ENCODE data around the gene SNX14. TPM values are rescaled to one million over a fixed set of nuclear protein-coding genes. Genes with fewer than 3 reads are reported as not detected.

The SNX14 gene
- total RNA-seq, 2 donors from 2014 or later = 40.7 to 67.2 TPM

- H3K27ac ChIP-seq = no peak overlapping the region
- DNase-seq (ENCODE audit: low spot score) = no peak
- no peaks in the 10 kb centered on the region for H3K9me3 ChIP-seq
- TF ChIP-seq POLR2AphosphoS5 (IDR thresholded peaks at IDR 0.05) (no peak), POLR2A (IDR thresholded peaks at IDR 0.05) (no peak), CTCF (IDR thresholded peaks at IDR 0.05) (no peak)
- WGBS = 73% methylated on average over 2 of the region's 2 CpGs
- H3K4me1 ChIP-seq (replicated peaks) = no peaks in the 10 kb centered on the region
- no peak overlapping the region for H3K4me3 ChIP-seq
- no peaks in the 10 kb centered on the region for H3K27me3 ChIP-seq (replicated peaks; ENCODE audit: insufficient read depth)
- H3K36me3 ChIP-seq = no peaks in the 10 kb centered on the region
- intact Hi-C loops (cut with DNase I) = no loop called here
Observed at GRCh38 chr6:85469276-85470022, 124.2 kb downstream of the SNX14 start.

GRCh38 chr6:85468326-85468725 lies 125.3 kb downstream of the SNX14 start:
- H3K4me1 ChIP-seq (replicated peaks) = no peaks in the 10 kb centered on the region
- no peak overlapping the region for H3K4me3 ChIP-seq
- H3K9me3 ChIP-seq = no peaks in the 10 kb centered on the region
- no peaks in the 10 kb centered on the region for H3K27me3 ChIP-seq (replicated peaks; ENCODE audit: insufficient read depth)
- DNase-seq (ENCODE audit: low spot score) = no peak
- no peak overlapping the region for H3K27ac ChIP-seq
- no peak for TF ChIP-seq CTCF (IDR thresholded peaks at IDR 0.05)
- TF ChIP-seq POLR2A (IDR thresholded peaks at IDR 0.05) = no peak
- TF ChIP-seq POLR2AphosphoS5 (IDR thresholded peaks at IDR 0.05) = no peak
- H3K36me3 ChIP-seq = no peaks in the 10 kb centered on the region
- intact Hi-C loops (cut with DNase I) = no loop called here

- TF ChIP-seq POLR2AphosphoS5 (IDR thresholded peaks at IDR 0.05) (no peak), POLR2A (IDR thresholded peaks at IDR 0.05) (no peak), CTCF (IDR thresholded peaks at IDR 0.05) (no peak)
- no peak for DNase-seq (ENCODE audit: low spot score)
- no peaks in the 10 kb centered on the region for H3K9me3 ChIP-seq
- H3K4me3 ChIP-seq = no peak overlapping the region
- H3K36me3 ChIP-seq = no peaks in the 10 kb centered on the region
- whole genome bisulfite sequencing = 82% methylated on average over 2 of the region's 2 CpGs
- intact Hi-C loops (cut with DNase I) = no loop called here
- no peak overlapping the region for H3K27ac ChIP-seq
- no peaks in the 10 kb centered on the region for H3K4me1 ChIP-seq (replicated peaks)
- no peaks in the 10 kb centered on the region for H3K27me3 ChIP-seq (replicated peaks; ENCODE audit: insufficient read depth)
Observed at GRCh38 chr6:85465762-85466161, 127.9 kb downstream of the SNX14 start.

GRCh38 chr6:85464722-85465150 lies 128.9 kb downstream of the SNX14 start:
- DNase-seq (ENCODE audit: low spot score) = no peak

GRCh38 chr6:85464260-85464644 lies 129.4 kb downstream of the SNX14 start:
- H3K27ac ChIP-seq = no peak overlapping the region
- no peaks in the 10 kb centered on the region for H3K9me3 ChIP-seq
- intact Hi-C loops (cut with DNase I) = no loop called here
- no peak overlapping the region for H3K4me3 ChIP-seq
- H3K27me3 ChIP-seq (replicated peaks; ENCODE audit: insufficient read depth) = no peaks in the 10 kb centered on the region
- no peaks in the 10 kb centered on the region for H3K36me3 ChIP-seq
- no peaks in the 10 kb centered on the region for H3K4me1 ChIP-seq (replicated peaks)
- 66% methylated on average over 4 of the region's 4 CpGs for WGBS
- DNase-seq (ENCODE audit: low spot score) = no peak
- no peak for TF ChIP-seq CTCF (IDR thresholded peaks at IDR 0.05)
- no peak for TF ChIP-seq POLR2A (IDR thresholded peaks at IDR 0.05)
- TF ChIP-seq POLR2AphosphoS5 (IDR thresholded peaks at IDR 0.05) = no peak

More at GRCh38 chr6:85464722-85465150, 128.9 kb downstream of the SNX14 start:
- TF ChIP-seq POLR2A (IDR thresholded peaks at IDR 0.05) = no peak
- Histone ChIP-seq H3K27me3 (replicated peaks; ENCODE audit: insufficient read depth) (no peaks in the 10 kb centered on the region), H3K9me3 (no peaks in the 10 kb centered on the region), H3K4me1 (replicated peaks) (no peaks in the 10 kb centered on the region), H3K4me3 (no peak overlapping the region), H3K36me3 (no peaks in the 10 kb centered on the region), H3K27ac (no peak overlapping the region)
- 87% methylated on average over 4 of the region's 4 CpGs for WGBS
- intact Hi-C loops (cut with DNase I) = no loop called here
